Measurements from ENCODE around the gene GALNT2.

The GALNT2 gene

DNA sequence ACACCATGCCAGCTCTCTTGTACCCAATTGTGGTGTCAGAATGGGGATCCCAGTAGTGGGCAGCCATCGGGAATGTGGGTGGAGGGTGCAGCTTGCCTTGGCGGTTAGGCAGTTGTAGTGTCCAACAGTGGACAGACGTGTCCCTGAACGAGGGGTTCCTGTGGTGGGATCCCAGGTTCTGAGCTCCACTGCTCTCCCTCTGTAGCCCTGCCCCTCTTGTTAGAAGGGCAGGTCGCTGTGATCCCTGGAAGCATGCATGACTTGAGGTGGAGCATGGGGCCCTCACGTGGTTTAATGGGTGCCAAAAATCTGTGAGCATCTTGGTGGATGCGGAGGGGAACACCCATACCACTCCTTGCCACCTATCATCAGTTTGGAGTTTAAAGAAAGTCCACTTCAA, 4.3 kb downstream of the GALNT2 start:
- DNase-seq (ENCODE audit: low read depth) = no peak

DNA sequence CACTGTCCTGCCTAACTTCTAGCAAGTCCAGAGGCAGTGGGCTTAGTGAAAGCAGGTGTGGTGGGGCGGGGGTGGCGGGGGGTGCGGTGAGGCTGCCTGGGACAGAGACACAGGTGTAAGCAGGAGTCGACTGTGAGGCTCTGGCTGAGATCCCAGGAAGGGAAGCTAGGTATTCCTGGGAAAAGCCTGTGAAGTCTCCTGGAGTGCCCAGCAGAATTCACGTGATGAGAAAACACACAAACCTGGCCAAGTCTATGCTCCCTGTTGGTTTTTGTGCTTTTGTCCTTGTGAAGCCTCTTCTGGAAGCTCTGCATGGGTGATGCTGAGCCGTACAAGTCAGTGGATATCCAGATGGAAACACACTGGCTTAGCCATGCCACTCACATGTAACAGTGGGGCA, 5.3 kb downstream of the GALNT2 start:
- no peak for DNase-seq (ENCODE audit: low read depth)

DNA sequence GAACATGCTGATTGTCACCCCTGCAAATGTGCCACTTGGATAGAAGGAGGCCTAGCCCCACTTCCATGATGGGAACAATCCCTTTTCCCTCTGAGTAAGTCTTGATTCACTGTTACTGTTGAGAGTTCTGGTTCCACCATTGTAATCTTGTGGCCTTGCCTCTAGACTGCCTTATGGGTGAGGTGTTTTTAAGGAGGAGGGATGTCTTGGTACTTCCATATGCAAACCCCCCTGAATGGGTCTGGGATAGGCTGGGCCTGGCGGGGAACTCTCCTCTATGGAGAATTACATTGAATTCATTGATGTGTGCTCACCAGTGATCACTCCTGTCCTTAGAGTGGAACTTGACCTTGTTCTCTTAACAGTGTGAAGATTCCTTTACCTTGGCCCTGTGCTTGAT, 5.8 kb downstream of the GALNT2 start:
- DNase-seq (ENCODE audit: low read depth) = no peak

DNA sequence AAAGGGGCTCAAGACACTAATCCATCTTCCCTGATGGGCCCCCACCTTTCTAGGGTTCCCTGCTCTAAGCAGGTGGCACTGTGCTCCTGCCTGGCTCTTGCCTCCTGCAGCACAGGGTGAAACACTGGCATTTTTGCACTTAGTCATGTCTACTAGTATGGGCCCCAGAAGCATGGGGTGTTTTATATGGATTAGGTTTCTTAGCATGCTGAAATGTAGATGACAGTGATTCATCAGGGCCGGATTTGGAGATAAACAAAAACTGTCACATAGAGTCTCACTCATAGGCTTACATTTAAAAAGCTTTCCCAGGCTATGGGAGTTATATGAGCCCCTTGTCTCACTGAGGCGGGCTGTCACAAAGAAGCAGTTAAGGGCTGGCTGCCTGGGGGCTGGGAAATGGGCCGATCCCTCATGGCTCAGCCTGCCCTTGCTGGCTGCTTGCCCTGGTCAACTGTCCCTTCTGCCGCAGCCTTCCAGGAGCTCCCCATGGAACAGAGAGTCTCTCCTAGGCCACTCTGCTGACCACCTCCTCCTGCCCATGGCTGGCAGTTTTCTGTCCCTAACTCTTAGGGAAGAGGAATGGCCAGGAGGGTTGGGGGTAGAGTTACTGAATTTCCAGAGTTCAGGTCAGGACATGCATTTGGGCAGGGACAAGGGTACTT, 6.5 kb downstream of the GALNT2 start:
- DNase-seq (ENCODE audit: low read depth) = no peak

DNA sequence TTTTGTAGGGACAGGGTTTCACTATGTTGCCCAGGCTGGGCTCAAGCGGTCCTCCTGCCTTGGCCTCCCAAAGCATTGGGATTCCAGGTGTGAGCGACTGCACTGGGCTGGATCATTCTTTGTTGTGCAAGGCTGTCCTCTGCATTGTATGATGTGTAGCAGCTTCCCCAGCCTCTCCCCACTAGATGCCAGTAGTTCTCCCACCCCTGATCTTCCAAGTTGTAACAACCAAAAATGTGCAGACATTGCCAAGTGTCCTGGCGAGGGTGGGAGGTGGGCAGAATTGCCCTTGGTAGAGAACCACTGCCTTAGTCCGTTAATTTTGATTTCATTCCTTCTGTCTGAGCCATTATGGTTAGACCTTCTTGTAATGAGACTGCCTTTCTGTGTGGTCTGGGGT, 7.2 kb downstream of the GALNT2 start:
- no peak for DNase-seq (ENCODE audit: low read depth)

DNA sequence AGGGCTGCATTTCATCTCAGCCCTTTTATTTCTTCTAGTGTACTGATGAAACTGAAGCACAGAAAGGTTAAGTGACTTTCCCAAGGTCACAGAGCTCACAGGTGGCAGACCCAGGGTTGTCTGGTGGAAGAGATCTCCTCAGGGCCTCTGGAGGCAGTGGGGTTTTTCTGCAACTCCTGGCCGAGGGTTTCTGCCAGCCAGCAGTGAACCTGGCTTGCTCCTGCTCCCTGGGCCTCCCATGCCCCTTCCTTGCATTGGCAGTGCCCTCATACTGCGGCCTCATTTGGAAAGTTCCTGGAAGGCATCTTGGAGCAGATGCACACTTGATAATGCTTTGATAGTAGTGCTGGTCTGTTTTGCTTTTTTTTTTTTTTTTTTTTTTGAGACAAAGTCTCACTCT, 7.7 kb downstream of the GALNT2 start:
- no peak for DNase-seq (ENCODE audit: low read depth)

DNA sequence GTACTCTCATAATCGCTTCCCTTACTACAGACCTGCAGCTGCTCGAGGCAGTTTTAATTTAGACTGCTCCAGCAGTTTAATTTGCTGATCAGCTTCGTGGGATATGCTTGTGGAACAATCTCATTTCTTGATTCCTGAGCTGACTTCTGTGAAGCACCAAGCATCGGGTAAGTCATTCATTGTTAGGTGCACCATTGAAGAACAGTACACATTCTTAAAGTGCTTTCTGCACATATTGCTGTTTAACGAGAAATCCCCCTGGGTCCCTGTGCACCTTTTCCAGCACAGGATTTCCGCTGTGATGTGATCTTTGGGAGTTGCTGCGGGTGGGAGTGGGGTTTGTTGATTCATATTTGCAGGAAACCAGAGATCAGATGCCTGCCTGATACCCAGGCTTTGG, 9.1 kb downstream of the GALNT2 start:
- DNase-seq (ENCODE audit: low read depth) = no peak

DNA sequence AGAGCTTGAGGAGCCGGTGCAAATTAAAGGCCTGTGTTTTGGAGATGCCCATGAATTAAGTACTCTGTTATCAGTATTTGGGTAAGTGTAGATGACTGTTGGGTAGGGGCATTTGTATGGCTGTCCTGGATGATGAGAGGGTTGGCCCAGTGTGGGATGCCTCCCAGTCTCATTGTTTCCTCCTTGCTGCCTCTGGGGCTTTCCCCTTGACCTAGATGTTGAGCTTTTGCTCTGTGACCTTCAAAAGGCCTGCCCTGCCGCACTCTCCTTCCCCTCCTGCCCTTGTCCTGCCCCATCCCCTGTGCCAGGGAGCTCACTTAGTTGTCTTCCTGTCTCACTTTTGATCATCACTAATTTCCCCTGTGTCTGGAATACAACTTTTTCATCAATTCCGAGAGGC, 10.0 kb downstream of the GALNT2 start:
- no peak for DNase-seq (ENCODE audit: low read depth)

DNA sequence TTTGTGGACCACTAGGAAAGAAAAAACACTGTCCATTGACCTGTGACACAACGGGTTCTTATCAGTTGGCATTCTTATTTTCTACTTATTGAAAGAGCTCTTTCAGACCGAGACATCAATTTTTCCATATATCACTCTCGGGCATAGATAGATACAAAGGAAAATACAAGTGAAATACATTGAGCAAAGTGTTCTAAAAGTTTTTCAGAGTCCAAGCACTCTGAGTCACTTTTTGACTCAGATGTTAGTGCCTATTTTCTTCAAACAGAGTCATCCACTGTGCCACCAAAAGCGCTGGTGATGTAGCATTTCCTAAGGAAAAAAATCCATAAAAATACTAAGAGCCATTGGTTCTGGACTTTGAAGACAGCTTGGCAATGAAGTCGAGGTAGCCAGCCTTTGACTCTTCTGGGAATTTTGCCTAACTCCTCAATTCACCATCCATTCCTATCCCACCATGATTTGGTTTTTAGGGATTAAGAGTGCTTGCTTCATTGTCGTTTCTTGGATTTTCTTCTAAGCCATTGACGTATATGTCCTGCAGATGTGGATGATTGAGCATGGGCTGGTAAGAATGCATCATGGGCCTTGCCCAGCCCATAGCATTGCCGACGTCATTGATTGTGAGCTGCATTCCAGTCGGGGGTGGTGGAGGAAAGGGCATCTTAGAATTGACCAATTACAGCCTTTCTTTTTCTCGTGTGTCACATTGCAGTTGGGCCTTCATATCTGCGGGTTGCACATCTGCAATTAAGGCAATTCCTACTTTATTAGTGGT, 10.6 kb downstream of the GALNT2 start:
- no peak for DNase-seq (ENCODE audit: low read depth)

DNA sequence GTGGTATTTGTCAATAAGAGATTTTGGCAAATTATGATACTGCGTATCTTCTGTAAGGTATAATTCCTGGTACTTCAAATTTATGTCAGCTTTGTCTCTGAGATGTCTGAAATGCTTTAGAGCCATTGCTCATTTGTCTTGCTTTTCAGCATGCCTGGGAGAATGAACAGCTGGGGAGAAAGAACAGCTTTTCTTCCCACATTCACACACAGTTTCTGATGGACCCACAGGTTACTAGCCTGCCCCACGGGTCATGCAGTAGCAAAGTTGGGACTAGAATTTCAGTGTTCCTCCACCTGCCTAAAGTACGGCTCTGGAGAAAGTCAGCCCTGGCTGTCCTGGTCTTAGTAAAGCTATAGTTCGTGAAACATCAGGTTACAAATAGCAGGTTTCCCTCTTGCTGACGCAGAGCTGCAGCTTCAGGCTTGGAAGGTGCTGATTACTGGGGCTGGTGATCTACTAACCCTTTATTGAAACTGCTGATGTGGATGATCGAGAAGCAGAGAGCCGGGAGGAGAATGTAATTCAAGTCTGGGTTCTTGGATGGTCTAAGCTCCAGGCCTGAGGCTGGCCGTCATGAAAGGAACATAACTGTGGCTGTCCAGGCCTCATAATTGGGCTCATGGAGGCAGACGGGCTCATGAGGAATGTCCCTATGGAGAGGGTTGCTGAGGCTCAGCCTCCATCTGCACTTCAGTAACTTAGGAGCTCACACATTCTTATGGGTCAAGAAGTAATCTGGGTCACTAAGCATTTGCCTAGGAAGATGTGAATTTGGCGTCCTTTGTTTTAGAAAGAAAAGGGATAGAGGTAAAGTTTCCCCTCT, 12.4 kb downstream of the GALNT2 start:
- no peak for DNase-seq (ENCODE audit: low read depth)

DNA sequence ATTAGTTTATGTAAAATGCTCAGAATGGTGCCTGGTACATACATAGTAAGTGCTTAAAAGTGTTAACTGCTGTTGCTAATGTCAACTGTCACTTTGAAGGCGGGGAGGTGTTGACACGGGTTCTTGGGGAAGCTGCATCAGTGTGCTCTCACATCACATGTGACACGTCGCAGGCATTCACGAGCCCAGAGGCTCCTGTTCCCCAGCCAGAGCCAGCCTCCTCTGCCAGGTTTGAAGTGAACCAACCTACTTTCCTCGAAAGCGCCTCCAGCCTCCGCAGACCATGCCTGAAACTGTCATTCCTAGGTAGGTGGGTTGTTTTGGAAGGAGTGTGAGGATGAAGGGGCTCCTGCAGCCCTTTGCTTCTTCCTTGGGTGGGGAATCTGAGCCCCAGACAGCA, 13.8 kb downstream of the GALNT2 start:
- DNase-seq (ENCODE audit: low read depth) = no peak

DNA sequence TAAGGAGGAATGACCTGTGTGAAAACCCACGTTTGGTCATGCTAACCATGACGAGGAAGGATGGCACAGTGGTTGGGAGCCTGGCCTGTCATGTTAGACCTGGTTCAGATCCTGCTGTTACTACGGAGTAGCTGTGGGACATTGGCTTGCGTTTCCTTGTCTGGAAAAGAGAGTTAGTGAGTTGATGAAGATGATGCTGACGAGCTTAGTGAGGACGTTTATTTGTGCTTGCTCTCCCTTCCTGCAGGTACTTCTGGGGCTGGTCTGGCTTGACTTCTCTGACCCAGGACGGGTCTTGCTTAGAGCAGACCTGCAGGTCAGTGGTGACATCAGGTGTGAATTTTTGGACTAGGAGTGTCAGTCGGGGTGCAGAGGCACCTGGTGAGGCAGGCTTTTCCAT, 14.7 kb downstream of the GALNT2 start:
- no peak for DNase-seq (ENCODE audit: low read depth)

DNA sequence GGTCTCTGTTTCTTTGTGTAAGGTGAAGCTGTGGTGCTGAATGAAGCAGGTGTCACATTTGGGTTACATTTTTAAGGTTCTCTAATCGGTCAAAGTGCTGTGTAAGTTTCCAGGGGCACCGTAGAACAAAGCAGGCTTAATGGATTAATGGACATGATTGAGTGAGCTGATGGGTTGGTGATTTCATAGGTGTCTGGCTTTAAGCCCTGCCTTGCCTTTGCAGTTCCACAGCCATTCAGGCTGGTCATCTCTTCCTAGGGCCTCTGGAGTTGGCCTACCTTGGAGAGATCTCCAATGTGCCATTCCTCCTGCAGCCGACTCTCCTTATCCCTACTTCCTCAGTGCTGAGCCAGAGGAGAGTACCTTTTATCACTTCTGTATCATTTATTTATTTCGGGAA, 15.2 kb downstream of the GALNT2 start:
- DNase-seq (ENCODE audit: low read depth) = no peak

DNA sequence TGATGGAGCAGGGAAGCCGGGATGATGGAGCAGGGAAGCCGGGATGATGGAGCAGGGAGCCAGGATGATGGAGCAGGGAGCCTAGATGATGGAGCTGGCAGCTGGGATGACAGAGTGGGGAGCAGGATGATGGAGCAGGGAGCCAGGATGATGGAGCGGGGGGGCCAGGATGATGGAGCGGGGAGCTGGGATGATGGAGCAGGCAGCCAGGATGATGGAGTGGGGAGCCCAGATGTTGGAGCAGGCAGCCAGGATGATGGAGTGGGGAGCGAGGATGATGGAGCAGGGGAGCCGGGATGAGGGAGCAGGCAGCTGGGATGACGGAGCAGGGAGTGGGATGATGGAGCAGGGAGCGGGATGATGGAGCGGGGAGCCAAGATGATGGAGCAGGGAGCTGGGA, 16.0 kb downstream of the GALNT2 start:
- no peak for DNase-seq (ENCODE audit: low read depth)

DNA sequence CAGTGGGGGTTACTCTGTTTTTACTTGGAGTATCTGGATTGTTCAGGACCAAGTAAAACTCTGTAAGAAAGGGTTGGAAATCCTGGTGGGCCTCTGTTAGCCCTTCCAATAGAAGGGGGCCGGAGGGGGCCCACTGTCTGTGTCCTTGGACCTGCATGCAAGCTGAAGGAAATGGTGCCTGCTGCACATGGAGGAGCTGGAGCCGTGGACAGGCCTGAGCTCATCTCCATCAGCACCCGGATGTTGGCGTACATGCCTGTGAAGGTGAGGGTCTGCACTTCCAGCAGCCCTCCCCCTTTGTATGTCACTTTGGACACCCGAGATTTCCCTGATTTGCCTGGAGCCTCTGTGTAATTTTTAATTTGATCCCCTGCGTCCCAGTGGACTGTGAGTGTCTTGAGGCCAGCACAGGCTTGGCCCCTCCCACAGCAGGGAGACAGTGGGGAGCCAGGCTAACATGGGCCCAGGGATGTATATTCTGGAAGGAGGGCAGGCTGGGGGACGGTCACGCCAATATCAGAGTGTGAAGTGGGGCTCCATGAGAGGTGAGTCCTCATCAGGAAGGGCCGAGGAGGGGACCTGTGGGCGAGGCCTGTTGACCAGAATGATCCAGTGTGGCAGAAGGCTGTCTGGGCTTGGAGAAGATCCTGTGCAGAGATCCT, 16.8 kb downstream of the GALNT2 start:
- DNase-seq (ENCODE audit: low read depth) = no peak

DNA sequence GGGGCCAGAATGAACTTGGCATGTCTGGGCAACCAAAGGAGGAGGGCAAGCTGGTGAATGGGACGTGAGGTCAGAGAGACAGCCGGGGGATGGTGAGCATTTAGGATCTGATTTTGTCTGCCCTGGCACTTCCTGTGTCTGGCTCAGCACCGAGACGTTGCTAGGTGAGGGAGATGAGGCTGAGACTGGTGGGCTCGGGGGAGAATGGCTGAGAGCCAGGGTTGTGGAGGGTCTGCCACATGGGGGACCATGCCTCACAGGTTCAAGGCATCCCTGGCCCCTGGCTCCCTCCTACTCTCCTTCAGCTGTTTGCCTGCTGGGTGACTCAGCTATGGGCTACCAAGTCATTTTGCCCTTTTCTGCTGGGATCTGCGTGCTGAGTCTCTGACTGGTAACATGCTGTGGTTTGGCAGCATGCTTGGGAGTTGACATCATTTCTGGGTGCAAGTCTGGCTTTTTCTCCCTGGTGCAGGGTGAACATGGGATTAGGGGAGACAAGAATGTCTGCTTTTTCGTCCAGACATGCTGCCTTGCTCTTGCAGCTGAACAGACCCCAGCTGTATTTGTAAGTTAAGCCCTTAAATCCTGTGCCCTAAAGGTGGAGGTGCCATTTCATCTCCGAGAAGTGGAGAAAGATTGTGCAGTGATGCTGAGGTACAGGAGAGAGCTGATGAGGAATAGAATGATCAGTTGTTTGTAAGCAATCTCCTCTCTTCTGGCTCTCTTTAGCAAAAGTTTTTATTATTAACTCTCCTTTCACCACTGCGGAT, 17.6 kb downstream of the GALNT2 start:
- DNase-seq (ENCODE audit: low read depth) = peak; percentile 99

DNA sequence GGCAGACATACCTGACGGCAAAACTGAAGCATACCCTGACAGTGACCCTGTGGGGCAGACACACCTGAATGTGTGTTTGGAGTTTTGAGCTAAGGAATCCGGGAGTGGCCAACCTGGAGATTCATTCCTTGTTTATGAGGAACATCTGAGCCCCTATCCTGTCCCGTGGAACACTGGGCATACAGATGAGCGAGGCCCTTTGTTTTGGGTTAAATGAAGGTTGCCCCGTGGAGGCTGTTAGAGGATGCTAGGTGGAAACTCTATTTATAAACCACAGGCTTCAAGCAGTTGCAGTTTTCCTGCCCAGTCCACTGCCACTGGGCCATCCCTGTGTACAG, 18.1 kb downstream of the GALNT2 start:
- no peak for DNase-seq (ENCODE audit: low read depth)

DNA sequence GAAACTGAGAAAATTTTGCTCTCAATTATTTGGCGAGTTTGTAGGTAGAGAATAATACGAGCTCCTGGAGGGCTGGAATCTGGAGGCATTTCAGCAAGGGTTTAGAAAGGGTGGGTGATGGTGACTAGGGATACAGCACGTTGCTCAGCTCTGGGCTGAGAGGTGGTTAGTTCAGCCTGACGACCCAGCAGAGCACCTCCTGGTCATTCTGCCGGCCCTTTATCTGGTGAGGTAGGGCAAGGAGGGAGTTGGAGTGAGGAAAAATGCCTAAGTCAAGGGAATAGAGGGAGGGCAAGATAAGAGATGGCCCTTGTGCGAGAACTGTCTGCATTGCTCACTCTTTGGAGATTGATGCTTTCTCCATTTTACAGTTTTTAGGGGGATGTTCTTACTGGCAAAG, 19.1 kb downstream of the GALNT2 start:
- no peak for DNase-seq (ENCODE audit: low read depth)

DNA sequence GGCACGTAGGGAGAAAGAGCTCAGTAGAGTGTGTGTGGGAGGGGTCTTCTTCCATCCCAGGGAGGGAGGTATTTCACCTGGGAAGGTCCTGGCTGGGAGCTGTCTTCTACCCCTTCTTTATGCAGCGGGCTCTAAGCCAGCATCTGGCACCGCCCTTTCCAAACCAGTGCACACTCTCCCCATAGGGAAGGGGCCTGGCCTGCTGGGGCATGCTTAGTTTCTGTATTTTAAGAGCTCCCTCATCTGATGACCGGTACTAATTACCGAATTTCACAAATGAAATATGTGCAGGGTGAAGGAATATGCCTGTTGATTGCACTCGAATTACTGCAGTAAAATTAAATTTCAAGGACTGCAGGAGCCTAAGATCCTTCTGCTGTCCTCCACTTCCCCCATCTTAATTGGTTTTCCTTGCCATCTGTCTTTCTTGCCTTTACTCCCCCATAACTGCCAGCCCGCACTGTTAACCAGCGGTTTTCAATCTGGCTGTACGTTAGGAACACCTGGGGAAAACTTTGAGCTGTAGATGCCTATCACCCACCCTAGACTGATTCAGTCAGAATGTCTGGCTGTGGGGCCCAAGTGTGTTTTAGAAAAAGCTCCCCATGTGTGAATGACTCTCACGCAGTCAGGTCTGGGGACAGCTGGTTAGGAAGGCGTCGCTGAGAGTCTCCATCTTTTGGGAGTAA, 20.1 kb downstream of the GALNT2 start:
- no peak for DNase-seq (ENCODE audit: low read depth)

DNA sequence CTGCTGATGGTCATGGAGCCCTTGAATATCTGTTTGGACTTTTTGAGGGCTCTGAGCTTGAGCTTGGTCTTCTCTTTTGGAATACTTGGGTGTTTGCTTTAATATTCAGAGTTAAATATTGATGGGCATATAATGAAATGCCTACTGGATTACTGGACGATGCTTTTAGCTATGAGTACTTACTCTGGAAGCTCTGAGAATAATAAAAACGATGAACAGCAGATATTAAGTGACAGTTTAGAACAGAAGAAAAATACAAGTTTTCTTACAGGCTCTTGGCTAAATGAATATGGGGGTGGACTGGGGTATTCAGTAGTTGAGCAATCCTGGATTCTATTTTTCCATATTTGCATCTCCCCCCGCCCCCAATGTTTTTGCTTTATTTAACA, 20.7 kb downstream of the GALNT2 start:
- no peak for DNase-seq (ENCODE audit: low read depth)

DNA sequence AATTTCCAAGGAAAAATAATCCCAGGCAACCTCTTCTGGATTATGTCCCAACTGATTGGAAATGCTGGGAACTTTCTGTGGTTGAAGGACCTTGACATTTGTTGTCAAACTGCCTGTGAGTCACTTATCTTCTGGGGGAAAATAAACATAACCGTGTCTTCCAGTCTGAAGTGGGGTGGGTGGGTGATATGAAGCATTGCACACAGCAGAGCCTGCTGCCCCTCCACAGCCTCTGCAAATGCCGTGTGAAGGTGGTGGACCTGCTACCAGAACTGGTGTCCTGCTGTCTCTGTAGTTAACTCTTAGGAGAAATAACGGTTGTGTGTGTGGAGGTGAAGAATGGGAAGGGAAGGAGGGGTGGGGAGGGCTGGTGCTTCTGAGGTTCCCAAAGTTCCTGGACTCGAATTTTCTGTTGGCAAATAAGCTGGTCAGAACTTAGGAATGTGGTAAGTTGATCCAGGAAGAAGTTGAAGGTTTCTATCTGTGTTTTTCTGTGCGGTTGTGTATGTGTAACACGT, 23.2 kb downstream of the GALNT2 start:
- DNase-seq (ENCODE audit: low read depth) = peak; percentile 66
